NCI-H82 treated with DMSO at 0.1 percent for 48 hours (cell line): Measurements from ENCODE around the gene THSD7B.
A peak's percentile ranks its signal among the peaks of the same experiment; 100 is the strongest.
"Not testable (repeated sequence)": the region's sequence is repeated elsewhere in the genome, so short reads cannot be mapped to it uniquely, and the experiment has no call there.

Experiments
- DNase-seq: peaks from one replicate; lab custom pipeline; 2025; ENCODE audit not compliant: unreplicated experiment; lab: John Stamatoyannopoulos, UW

The THSD7B gene

DNA sequence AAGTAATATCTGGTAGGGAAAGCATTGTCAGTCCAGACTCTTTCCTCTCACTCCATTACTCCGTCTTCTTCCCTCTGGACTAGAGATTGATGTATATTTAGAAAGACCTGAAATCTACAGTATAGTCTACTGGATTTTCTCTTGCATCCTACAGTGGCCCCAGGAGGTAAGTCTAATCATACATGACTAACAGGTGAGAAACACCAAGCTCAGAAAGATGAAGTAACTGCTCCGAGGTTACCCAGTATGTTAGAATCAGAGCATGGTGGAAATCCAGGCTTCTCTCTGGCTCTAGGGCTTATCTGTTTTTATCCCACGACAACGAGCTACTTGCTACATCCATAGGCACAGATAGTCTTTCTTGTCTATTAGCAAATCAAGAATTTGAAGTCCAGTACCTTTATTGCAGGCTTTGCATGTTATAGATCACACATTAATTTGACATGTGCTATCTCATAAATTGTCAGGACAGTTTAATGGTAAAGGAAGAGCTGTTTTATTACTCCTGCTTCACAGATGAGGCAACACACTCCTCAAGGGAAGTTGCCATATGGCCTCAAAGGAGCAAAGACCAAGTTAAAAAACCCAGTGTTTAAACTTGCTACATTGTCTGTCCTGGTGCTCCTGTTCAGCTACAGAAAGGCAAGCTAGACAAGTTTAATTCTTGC, 484.3 kb downstream of the THSD7B start:
- no peak for DNase-seq

DNA sequence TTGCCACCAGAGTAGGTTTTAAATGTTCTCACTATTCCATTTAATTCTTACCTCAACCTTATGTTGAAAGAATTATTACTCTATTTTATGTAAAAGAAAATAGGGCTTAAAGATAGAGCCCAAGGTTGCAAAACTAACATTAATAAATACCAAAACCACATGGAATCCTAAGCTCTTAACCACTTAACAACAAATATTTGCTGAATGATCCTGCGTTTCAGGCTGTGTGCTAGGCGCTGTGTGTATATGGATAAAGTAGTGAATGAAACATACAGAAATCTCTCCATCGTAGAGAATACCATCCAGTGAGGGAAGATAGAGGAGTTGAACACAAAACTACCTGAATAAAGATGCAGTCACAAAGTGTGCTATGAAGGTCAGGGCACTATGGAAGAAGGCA, 485.1 kb downstream of the THSD7B start:
- DNase-seq, result no peak

DNA sequence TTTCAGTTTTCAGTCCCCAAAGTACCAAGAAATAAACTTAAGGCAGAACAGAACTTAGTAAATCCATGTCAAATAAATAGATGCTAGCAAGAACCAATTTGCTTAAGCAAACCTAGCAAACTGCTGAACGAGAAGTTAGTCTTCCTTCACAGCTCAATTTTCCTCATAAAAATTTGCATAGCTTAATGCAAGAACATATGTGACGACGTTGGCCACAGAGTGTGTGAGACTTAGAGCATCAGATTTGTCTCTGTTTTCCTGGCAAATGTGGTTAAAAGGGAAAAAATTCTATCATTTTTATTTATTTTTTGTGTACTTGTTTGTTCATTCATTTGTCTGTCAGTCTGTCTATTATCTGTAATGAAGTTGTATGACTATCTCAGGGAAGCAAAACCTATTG, 485.7 kb downstream of the THSD7B start:
- no peak for DNase-seq

DNA sequence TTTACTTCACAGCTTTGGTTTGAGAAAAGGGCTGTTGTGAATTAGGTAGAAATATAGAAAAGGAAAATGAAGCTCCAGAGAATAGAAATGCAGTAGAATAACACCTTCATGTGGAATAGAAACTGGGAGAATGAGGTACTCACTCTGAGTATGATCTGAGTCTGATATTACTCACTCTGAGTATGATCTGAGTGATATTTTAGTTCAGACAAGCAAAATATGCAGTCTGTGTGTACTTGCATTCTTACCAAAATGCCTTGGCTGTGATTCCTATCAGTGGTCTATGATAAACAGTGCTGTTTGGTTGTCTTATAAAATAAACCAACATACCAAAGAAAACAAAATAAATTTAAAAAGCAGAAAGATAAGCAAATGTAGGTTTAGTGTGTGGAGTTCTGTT, 487.6 kb downstream of the THSD7B start:
- no peak for DNase-seq

DNA sequence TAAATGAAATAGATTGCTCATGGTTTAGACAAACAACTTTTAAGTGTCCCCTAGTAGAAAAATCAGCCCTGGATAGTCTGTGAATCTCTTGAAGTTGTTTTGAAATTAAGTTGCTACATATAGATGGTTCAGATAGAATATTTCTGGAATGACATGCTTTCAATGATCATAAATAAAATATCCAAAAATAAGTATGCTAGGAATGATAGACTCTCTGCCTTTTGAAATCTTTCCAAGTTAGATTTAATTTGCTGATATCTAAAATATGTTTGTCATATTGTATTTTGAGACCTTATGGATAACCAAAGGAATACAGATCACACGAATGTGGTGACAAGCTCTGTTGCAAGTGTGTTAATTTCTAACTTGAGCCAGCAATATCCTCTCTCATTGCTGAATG, 488.7 kb downstream of the THSD7B start:
- DNase-seq, result no peak

DNA sequence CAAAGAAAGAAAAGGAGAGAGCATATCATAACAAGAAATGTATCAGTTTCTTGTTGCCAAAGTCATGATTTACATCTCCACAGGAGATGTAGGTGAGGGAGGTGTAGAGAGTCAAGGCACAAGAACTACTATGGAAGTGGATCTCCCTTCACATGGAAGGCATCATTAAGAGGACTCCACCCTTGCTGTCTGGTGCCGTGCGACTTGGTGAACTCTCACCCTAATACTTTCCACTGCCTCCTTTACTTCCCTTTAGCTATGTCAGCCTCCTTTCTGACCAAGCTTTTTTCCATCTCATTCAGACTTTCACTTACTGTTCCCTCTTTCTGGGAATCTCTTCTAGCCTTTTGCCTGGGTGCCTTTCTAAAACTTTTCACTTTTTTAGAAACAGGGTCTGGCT, 490.0 kb downstream of the THSD7B start:
- DNase-seq, result no peak

DNA sequence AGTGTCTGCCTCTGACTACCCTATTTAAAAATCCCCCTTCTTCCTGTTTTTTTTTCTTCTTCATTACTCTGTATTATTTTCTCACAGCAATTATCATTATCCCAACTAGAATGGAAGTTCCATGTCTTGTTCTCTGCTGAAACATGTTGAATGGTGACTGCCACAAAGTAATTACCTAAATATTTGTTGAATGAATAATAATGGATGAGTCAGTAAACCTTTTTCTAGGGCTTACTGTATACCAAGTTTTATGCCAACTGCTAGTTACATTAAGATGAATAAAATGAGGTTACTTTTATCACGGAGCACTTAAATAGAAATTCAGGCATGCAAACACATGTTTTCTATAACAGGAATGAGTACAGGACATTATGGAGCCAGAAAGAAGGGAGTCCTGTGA, 490.6 kb downstream of the THSD7B start:
- DNase-seq, result no peak

DNA sequence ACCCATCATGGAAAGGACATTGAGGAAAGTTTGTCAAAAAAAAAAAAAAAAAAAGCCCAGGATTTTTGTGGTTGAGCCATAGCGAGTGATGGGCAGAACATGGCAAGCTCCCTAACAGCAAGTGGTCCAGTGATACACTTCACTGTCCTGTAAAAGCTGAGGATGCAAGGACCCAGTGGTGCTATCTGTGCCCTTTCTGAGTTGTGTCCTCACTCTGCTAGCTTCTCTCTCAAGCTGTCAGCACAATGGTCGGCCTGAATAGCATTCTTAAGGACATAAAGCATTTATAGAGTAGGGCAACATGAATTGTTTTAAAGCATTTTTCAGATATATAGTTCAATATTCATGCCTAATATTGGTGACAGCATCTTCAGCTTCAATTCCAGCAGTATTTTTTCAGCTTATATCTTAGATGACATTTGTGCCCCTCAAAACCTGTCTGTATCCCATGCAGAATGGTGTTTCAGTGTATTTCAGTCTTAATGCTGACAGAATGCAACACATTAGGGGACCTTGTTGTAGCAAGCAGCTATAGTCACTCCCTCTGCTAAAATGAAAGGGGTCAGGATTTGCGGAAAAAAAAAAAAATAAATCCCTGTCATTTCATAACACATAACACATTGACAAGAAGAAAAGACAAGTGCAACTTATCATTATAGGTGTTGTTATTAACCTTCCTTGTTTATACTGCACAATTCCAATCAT, 496.7 kb downstream of the THSD7B start:
- DNase-seq, result no peak

DNA sequence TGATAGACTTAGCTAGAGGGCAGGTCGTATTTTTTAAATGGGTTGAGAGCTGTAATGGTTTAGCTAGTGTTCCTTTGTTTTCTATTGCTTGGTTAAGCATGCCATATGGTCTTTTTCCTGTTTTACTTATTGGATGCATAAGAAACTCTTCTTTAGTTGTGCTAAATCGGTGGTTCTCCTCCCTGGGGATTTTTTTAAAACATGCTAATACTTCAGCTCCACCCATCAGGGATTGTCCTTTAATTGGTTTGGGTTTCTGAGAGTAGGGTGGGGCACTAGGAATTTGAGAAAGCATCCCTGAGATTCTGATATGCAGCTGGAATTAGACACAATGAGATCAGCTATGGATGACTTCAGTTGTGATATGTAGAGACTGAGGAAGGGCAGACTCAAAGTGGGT, 497.2 kb downstream of the THSD7B start:
- DNase-seq, result peak; percentile 96

DNA sequence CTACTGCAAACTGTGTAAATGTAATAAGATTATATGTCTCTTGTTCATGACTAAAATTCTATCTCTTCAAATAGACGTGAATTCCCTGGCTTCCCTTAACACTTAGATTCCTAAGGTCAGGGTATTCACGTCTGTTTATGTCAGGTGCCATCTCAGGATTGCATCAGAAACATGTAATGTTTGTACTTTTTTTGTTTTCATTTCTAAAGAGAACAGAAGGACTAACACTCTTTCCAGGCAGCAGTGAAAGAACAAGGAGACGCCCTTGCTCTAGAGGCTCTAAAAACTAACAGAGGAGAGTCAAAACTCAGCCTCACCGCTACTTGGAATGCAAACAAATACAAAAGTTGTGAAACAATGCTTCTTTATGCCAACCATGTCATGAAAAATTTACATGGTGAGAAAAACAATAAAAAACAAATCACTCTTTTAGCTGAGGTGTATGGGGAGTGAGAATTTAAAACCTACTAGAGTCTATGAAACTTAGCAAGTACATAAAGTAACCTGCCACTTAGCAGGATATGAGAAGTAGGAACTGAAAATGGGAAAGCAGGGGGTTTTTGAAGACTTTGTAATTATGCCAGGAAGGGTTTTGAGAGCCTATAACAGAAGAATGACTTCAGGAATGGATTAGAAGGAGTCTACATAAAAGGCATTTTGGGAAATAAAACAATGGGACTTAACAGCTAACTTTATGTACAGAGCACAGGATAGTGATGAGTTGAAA, 522.7 kb downstream of the THSD7B start:
- DNase-seq, result no peak

DNA sequence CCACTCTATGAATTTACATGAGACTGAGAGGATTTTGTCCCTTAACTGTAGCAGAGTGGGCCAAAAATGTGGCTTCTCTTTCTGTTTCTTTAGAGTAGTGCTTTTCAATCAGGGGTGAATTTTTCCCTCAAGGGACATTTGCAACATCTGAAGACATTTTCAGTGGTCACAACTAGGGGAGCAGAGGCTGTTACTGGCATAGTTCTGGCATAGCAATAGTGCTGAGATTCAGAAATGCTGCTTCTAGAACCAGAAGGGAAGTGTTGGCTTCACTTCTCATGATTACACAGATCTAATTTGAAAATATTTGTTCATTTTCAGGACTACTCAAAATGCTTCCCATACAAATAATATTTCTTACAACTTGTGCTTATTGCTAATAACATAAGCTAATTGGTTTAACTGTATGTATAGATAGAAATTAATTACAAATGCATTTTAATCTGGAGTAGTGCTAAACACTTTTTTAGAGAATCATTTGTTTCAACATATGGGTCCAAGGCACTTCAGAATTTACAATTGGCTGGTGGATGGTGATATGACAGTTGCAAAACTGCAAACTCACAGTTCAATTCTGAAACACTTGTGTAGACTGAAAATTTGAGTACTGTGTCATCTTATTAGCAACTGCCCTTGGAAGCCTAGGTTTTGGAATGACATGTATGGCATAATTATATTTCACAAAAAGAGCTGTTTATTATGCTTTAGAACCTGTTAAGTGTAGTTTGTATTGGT, 526.7 kb downstream of the THSD7B start:
- DNase-seq, result no peak

DNA sequence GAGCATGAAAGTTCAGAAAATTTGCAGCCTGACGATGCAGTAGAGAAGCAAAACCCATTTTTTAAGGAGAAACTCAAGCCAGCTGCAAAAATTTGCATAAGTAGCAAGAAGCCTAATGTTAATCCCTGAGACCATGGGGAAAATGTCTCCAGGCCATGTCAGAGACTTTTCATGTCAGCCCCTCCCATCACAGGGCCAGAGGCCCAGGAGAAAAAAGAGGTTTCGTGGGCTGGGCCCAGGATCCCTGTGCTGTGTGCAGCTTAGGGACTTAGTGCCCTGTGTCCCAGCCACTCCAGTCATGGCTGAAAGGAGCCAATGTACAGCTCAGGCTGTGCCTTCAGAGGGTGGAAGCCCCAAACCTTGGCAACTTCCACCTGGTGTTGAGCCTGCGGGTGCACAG, 533.0 kb downstream of the THSD7B start:
- DNase-seq, result no peak

DNA sequence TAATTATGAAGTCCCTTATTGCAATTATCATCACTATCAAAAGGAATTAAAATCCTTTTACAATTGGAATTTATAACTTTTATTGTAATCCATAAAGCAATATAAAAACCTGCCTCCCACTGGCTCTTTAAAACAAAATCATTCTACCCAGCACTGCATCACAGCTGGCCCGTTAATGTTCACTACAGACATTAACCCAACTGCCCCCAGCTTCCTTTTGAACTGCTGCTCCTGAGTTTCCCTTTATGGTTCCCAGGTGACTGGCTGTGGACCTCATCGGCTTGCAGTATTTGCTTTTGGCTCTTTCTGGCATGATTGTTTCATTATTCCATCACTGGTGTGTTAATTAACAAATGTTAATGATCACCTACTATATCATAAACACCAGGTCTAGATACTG, 535.6 kb downstream of the THSD7B start:
- DNase-seq, result no peak

DNA sequence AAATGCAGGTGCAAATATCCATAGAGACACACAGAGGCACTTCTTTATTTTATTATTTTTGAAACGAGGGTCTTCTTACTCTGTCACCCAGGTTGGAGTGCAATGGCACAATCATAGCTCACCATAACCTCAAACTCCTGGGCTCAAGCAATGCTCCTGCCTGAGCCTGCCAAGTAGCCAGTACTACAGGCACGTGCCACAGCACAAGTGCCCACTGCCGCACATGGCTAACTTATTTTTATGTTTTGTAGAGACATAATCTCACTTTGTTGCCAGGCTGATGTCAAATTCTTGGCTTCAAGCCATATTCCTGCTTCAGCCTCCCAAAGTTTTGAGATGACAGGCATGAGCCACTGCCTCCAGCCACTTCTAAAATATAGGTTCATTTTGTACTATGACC, 537.6 kb downstream of the THSD7B start:
- no peak for DNase-seq

DNA sequence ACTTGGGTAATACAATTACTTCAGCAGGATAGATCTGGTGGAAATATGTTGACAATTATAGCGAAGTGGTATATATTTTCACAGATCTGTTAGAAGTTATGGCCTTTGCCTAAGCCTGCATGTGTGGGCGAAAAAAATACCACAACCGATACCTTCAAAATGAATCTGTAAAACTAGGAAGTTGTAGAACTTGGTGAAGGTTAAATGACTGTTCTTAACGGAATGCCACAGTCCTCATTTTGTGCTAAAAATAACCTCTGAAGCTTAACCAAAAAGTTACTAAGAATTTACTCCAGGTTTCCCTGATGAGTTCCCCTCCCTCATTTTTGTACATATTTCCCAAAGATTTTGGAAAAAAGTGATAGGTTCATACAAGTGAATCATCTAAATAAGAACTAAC, 550.7 kb downstream of the THSD7B start:
- DNase-seq, result no peak

DNA sequence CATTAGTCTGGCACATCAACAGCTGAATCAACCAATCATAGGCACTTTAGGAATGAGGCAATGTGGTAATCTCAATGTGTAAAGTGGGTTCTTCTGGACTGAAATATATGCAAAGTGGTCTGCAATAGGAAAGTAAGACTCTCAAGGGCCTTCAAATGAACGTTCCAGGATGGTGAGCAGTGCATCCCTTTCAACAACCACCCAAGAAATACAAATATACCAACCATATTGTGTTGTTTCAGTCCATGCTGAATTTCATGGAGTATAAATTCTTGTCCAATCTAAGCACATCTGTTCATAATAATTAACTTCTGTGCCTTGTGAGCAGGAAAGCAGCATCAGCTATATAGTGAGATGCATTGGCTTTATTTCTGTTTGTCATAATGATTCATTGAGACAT, 556.2 kb downstream of the THSD7B start:
- peak; percentile 36 for DNase-seq

DNA sequence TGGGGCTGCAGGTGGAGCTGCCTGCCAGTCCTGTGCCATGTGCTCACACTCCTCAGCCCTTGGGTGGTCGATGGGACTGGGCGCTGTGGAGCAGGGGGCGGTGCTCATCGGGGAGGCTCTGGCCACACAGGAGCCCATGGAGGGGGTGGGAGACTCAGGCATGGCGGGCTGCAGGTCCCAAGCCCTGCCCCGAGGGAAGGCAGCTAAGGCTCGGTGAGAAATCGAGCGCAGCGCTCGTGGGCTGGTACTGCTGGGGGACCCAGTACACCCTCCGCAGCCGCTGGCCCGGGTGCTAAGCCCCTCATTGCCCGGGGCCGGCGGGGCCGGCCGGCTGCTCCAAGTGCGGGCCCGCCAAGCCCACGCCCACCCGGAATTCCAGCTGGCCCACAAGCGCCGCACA, 566.2 kb downstream of the THSD7B start:
- not testable (repeated sequence) for DNase-seq

DNA sequence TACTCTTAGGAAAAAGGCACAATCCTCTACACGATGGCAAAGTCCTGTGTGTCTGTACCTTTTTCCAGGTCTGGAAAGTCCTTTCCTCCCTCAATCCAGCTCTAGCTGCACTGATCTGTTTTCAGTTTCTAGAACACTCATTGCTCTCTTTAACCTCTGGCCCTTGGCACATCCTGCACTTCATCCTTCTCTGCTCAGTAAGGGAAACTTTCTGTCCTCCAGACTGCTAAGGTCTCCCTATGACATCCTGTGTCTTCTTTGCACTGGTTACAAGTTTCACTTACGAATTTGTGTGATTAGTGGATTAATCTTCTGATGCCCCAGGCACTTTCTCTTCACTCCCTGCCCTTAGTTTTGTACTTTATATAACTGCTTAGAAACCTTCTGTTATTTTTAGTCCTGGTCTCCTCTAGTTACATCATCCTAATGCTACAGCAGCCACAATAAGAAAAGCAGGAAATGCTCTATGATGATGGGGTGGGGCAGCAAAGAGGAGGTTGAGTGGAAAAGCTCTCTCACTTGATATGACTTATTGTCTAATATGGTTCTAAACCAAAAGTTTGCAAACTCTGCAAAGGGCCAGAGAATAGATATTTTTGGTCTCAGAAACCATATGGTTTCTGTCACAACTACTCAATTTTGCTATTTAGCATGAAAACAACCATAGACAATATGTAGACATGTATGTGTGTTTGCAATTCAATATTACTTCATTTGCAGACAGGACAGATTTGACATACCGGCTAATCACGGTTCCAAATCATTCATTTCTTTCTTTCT, 568.2 kb downstream of the THSD7B start:
- DNase-seq, result no peak

DNA sequence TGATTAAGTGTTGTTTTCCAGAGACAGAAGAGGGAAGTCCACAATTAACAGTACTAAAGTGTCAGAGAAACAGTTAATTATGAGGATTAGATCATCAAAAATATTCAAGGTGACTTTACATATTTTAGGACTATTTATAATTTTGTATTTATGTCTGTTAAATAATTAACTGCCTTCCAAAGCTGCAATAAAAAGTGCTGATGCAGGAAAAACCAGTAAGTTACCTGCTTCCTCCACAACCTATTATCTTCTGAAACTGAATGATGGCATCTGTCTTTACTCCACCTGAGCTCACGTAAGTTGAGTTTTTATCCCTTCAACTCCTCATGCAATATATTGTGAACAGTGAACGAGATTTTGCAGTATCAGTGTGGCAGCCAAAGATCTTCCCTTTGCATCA, 570.7 kb downstream of the THSD7B start:
- DNase-seq, result no peak

DNA sequence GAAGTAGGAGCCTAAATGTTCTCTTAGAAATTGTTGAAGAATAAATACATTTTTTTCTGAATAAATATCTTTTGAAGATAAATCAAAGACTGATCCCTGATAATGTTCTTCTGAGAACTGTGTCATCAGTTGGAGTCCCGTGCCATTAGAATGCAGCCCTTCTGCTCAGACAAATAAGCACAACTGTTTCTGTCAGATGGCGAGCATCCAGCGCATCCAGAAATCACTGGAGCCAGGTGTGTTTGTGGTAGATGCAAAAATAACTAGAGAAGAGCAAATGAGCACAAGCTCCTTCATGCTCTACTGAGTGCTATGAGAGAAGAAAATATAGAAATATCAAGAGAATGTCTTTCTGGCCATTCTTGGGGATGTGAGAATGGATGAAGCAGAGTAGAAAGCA, 573.7 kb downstream of the THSD7B start:
- no peak for DNase-seq

DNA sequence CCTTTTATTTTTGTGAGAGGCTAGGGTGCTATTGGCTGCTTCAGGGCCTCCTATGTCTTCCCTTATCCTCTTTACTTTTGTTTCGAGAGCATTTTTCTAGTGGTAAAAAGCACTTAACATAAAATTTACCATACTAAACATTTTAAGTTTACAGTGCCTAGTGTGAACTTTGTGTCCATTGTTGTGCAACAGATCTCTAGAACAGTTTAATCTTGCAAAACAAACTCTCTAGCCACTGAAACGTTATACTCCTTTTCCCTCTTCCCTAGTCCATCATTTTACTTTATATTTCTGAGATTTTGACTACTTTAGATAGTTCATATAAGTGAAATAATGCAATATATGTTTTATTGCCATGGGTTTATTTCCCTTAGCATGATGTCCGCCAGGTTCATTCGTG, 580.6 kb downstream of the THSD7B start:
- DNase-seq, result no peak
